NT2/D1 (cell line): Measurements from ENCODE around the gene OR1J4.

ENCODE experiments used
- SUZ12 ChIP-seq: IDR thresholded peaks from 2 replicates; pipeline ENCODE4 v1.6.1; 2011; ENCODE audit not compliant: insufficient read length, insufficient read depth; ENCODE audit errors: extremely low read depth
- ZNF274 ChIP-seq: IDR thresholded peaks from 2 replicates; pipeline ENCODE4 v1.6.1; 2011; ENCODE audit warnings: mild to moderate bottlenecking, low read depth, low read length

- TF ChIP-seq SUZ12 (no peak), ZNF274 (no peak)
Observed at GRCh38 chr9:122498883-122499288, 20.1 kb upstream of the OR1J4 start.
